ENCODE data around the gene ZC3H18. TPM values are rescaled to one million over a fixed set of nuclear protein-coding genes. Genes with fewer than 3 reads are reported as not detected.

ZC3H18 gene
- total and polyA plus RNA-seq, 12 donors: 18.3 to 28.7 (median 22.0) TPM

DNA sequence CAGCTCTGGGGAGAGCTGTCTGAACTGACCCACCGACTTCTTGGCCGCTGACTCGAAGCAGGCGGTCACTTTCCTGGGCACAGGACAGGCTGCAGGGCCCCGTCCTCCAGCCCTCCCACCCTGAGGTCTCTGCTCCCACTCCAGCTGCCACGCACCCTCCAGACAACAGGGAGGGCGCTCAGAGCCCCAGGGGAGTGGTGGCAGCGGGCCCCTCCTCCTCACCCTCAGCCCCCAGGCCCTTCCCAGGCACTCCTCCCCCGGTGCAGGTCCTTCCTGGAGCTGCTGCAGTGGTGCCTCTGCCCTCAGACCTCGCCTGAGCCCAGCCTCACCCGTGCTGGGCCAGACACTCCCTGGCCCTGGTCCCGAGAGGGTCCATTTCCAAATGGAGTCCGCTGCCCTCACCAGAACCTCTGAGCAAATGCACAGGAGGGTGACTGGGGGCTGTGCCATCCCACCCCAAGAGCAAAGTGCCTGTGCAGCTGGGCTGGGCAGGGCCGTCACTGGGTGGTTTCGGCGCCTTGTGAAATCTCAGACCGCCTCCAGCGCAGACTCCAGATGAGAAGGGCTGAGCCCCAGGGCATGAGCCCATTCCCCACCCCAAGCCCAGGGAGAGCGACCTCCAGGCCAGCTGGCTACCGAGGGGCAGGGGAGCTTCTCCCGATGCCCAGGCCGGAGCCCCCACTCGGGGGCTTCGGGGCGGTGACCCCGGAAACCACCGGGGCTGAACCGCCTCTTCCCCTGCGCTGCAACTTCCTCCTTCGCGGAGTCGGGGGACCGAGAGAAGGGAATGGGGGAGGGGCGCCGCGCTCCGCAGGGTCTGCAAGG is 79.9 kb downstream of the ZC3H18 start:
- H3K4me1 ChIP-seq: peaks cover 10 to 51% (median 24%) of the 10 kb centered on the region in 9 donors
- H3K27ac ChIP-seq: peak overlapping the region; percentile 48 to 98 (median 76)
- H3K4me3 ChIP-seq: peak overlapping the region; percentile 45 to 87 (median 76)
- WGBS, 2 donors: 21 to 23% methylated on average over 33 to 37 of the region's 37 CpGs
- ATAC-seq: peak; percentile 18 to 41 (median 32)
- intact Hi-C loops (cut with DNase I): no loop called here
- peaks cover 0 to 59% (median 7%) of the 10 kb centered on the region in 9 donors for H3K36me3 ChIP-seq
- H3K9me3 ChIP-seq: no peaks in the 10 kb centered on the region
- TF ChIP-seq, protein P1, sequence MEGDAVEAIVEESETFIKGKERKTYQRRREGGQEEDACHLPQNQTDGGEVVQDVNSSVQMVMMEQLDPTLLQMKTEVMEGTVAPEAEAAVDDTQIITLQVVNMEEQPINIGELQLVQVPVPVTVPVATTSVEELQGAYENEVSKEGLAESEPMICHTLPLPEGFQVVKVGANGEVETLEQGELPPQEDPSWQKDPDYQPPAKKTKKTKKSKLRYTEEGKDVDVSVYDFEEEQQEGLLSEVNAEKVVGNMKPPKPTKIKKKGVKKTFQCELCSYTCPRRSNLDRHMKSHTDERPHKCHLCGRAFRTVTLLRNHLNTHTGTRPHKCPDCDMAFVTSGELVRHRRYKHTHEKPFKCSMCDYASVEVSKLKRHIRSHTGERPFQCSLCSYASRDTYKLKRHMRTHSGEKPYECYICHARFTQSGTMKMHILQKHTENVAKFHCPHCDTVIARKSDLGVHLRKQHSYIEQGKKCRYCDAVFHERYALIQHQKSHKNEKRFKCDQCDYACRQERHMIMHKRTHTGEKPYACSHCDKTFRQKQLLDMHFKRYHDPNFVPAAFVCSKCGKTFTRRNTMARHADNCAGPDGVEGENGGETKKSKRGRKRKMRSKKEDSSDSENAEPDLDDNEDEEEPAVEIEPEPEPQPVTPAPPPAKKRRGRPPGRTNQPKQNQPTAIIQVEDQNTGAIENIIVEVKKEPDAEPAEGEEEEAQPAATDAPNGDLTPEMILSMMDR (IDR thresholded peaks at IDR 0.05): no peak
- no peaks in the 10 kb centered on the region for H3K27me3 ChIP-seq
- peak in 1 of 2 donors; percentile 52 for DNase-seq

DNA sequence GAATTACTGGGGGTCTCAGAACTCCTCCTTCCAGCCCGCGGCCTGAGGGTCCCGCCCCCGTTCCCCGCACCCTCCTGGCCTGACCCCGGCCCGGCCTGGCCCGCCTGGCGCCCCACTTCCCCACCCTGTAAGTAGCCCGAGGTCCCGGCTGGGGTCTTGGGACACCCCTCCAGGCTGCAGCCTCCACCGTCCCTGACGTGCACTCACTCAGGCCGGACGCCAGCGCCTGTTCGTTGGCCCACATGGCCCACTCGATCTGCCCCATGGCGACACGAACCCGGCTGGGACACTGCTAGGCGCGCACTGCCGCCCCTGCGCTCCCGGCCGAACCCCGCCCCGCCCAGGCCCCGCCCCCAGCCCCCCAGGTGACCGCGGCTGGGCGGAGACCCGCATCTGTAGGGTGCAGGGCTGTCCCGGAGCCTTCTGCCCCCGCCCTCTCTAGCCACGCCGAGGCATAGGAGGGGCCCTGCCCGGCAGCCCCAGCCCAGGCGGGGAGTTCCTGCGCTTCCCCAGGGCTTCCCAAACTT is 80.6 kb downstream of the ZC3H18 start, which contains the start of gene CYBA:
Gene CYBA, minus strand, starts transcription at position 305 of the 527 bp plus-strand sequence. Its CDS starts 40 bp downstream, at position 265.
- ATAC-seq (peak; percentile 78 to 92 (median 89)), DNase-seq (peak; percentile 77 to 81)
- Histone ChIP-seq H3K9me3 (no peaks in the 10 kb centered on the region), H3K27ac (peak within 1 kb of the TSS; percentile 48 to 98 (median 76)), H3K4me1 (peaks cover 10 to 51% (median 24%) of the 10 kb centered on the region in 9 donors), H3K4me3 (peak within 1 kb of the TSS; percentile 45 to 87 (median 76)), H3K36me3 (peaks cover 0 to 59% (median 13%) of the 10 kb centered on the region in 9 donors), H3K27me3 (no peaks in the 10 kb centered on the region)
- WGBS, 2 donors: 0 to 2% methylated on average over 39 to 41 of the region's 41 CpGs
- intact Hi-C loops (cut with DNase I): no loop called here
- TF ChIP-seq, protein P1 (IDR thresholded peaks at IDR 0.05): no peak

DNA sequence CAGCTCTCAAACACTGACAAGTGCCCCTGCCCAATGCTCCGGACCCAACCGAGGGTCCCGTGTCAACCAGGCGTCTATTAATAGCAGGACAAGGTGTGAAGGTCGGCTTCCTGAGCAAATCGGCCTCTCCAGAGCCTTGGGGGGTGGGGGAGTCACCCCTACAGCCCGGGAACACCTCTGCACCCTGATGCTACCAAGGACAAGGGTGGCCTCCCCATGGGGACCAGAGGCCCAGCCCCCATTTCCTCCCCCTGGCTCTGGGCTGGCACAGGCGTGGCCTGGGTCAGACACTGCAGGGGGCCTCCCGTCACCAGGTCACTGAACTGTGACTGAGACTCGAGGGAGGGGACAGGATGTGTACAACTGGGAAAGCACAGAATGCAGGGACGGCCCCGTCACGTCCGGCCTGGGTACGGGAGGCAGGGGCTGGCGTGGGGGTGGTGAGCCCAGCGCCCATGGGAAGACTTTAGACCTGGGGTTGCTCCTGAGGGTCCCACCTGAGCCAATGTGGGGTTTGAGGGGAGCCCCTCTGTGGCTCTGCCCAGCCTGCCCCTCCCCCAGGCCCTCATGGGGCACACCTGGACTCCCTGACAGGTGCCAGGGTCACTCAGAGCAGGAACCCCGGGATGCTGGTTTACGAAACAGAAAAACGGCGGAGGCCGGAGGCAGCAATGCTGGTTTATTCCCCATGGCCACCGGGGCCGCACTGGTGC is 81.2 kb downstream of the ZC3H18 start:
- ATAC-seq: peak; percentile 37 to 83 (median 71)

More for the DNA sequence above, 81.2 kb downstream of the ZC3H18 start:
- peaks cover 10 to 51% (median 24%) of the 10 kb centered on the region in 9 donors for H3K4me1 ChIP-seq
- H3K9me3 ChIP-seq: no peaks in the 10 kb centered on the region
- WGBS, 2 donors: 40 to 45% methylated on average over 24 of the region's 24 CpGs
- H3K36me3 ChIP-seq: peaks cover 0 to 59% (median 14%) of the 10 kb centered on the region in 9 donors
- intact Hi-C loops (cut with DNase I): no loop called here
- peak; percentile 54 to 73 for DNase-seq
- peak overlapping the region; percentile 48 to 98 (median 76) for H3K27ac ChIP-seq
- no peaks in the 10 kb centered on the region for H3K27me3 ChIP-seq
- peak overlapping the region; percentile 45 to 87 (median 76) for H3K4me3 ChIP-seq
- TF ChIP-seq, protein P1 (IDR thresholded peaks at IDR 0.05): no peak
